DND-41 (cell line): Measurements from ENCODE around the gene ZNF571.

Experiments
- ATAC-seq: fragments of 200-7000 bp; cut with Tn5 transposase; 3 replicates; pipeline ENCODE4 v1.9.1; 2021; ENCODE audit warnings: low read depth; ENCODE audit not compliant: insufficient read depth
- DNase-seq: peaks from one replicate; pipeline ENCODE4 v3.0.0-alpha.2; 2020
- H2AFZ ChIP-seq: 2 replicates; pipeline ENCODE4 v1.6.0; 2012; ENCODE audit warnings: low read depth, low read length
- H3K27ac ChIP-seq: 2 replicates; pipeline ENCODE4 v1.5.1; 2012; ENCODE audit warnings: low read length, inconsistent platforms
- H3K27me3 ChIP-seq: fragments of 200-600 bp; sonication (generic); 2 replicates; pipeline ENCODE4 v1.6.0; 2012; ENCODE audit warnings: low read length, mild to moderate bottlenecking, inconsistent platforms; ENCODE audit not compliant: insufficient read depth, poor library complexity
- H3K36me3 ChIP-seq: 2 replicates; pipeline ENCODE4 v1.5.1; 2012; ENCODE audit warnings: low read length, inconsistent platforms; ENCODE audit not compliant: insufficient read depth
- H3K4me1 ChIP-seq: 2 replicates; pipeline ENCODE4 v1.5.1; 2012; ENCODE audit warnings: mild to moderate bottlenecking, low read length; ENCODE audit not compliant: insufficient read depth
- H3K4me2 ChIP-seq: 2 replicates; pipeline ENCODE4 v1.6.0; 2012; ENCODE audit warnings: mild to moderate bottlenecking, moderate library complexity, low read length, inconsistent platforms; ENCODE audit not compliant: insufficient read depth
- H3K4me3 ChIP-seq, 2 experiments: fragments of 200-600 bp in 1 of 2; shearing (Covaris generic) in 1 of 2; 2 replicates each; pipeline ENCODE4 v1.5.1; 2012 to 2016; ENCODE audit warnings: inconsistent platforms in 2 of 2, low read length in 2 of 2, mild to moderate bottlenecking in 2 of 2, low read depth in 1 of 2, moderate library complexity in 1 of 2
- H3K79me2 ChIP-seq: 2 replicates; pipeline ENCODE4 v1.6.0; 2012; ENCODE audit warnings: low read length, inconsistent platforms; ENCODE audit not compliant: insufficient read depth
- H3K9ac ChIP-seq: 2 replicates; pipeline ENCODE4 v1.6.0; 2012; ENCODE audit warnings: low read depth, mild to moderate bottlenecking, inconsistent platforms, low read length, moderate library complexity
- H3K9me3 ChIP-seq: 2 replicates; pipeline ENCODE4 v1.5.1; 2012; ENCODE audit warnings: low read length, moderate library complexity, mild to moderate bottlenecking, inconsistent platforms; ENCODE audit not compliant: insufficient read depth, severe bottlenecking
- H4K20me1 ChIP-seq: 2 replicates; pipeline ENCODE4 v1.6.0; 2012; ENCODE audit warnings: low read length; ENCODE audit not compliant: insufficient read depth
- CTCF ChIP-seq: IDR thresholded peaks from 2 replicates; pipeline ENCODE4 v1.5.1; 2012; ENCODE audit warnings: borderline replicate concordance, low read length, moderate library complexity, mild to moderate bottlenecking; ENCODE audit not compliant: poor library complexity, severe bottlenecking; ENCODE audit errors: extremely low read depth
- EZH2 ChIP-seq: IDR thresholded peaks from 3 replicates; pipeline ENCODE4 v1.6.1; 2012; ENCODE audit warnings: borderline replicate concordance, low read depth, mild to moderate bottlenecking, moderate library complexity, low read length, inconsistent platforms; ENCODE audit not compliant: severe bottlenecking

The ZNF571 gene

GRCh38 chr19:37593996-37594303, 642 bp downstream of the ZNF571 start:
- ATAC-seq (no peak), DNase-seq (no peak)
- H3K4me3 ChIP-seq = peak overlapping the region; percentile 82 to 93
- peak overlapping the region; percentile 96 for H3K4me2 ChIP-seq
- no peak for TF ChIP-seq EZH2
- no peak for TF ChIP-seq CTCF
- H3K27ac ChIP-seq = peak overlapping the region; percentile 73
- H3K79me2 ChIP-seq = peaks cover 21% of the 10 kb centered on the region
- peak overlapping the region; percentile 61 for H3K9ac ChIP-seq
- H3K27me3 ChIP-seq = no peaks in the 10 kb centered on the region
- H3K4me1 ChIP-seq = peaks cover 24% of the 10 kb centered on the region
- no peaks in the 10 kb centered on the region for H4K20me1 ChIP-seq
- peak overlapping the region; percentile 95 for H2AFZ ChIP-seq
- peaks cover 8% of the 10 kb centered on the region; the same call in 1 of the 2 replicates for H3K36me3 ChIP-seq
- H3K9me3 ChIP-seq = peaks cover 7% of the 10 kb centered on the region

GRCh38 chr19:37583340-37583739, 11.3 kb downstream of the ZNF571 start:
- TF ChIP-seq EZH2 (no peak), CTCF (peak; percentile 21)
- H3K36me3 ChIP-seq = peaks cover 82% of the 10 kb centered on the region
- H3K9me3 ChIP-seq = peaks cover 65% of the 10 kb centered on the region

GRCh38 chr19:37572203-37572602, 22.4 kb downstream of the ZNF571 start:
- H3K4me2 ChIP-seq = no peak overlapping the region
- H3K4me3 ChIP-seq = no peak overlapping the region
- H4K20me1 ChIP-seq = no peaks in the 10 kb centered on the region
- peaks cover 43% of the 10 kb centered on the region for H3K9me3 ChIP-seq
- no peaks in the 10 kb centered on the region for H3K4me1 ChIP-seq
- peaks cover 27% of the 10 kb centered on the region for H3K36me3 ChIP-seq
- no peak for ATAC-seq
- no peak overlapping the region for H3K9ac ChIP-seq
- no peak overlapping the region for H3K27ac ChIP-seq
- DNase-seq = no peak
- TF ChIP-seq CTCF (no peak), EZH2 (no peak)
- H2AFZ ChIP-seq = no peak overlapping the region
- H3K27me3 ChIP-seq = no peaks in the 10 kb centered on the region
- H3K79me2 ChIP-seq = peaks cover 5% of the 10 kb centered on the region; the same call in 1 of the 2 replicates

More at GRCh38 chr19:37583340-37583739, 11.3 kb downstream of the ZNF571 start:
- H3K4me2 ChIP-seq = no peak overlapping the region
- H3K27me3 ChIP-seq = no peaks in the 10 kb centered on the region
- H3K4me1 ChIP-seq = no peaks in the 10 kb centered on the region
- DNase-seq = no peak
- no peak overlapping the region for H2AFZ ChIP-seq
- H3K79me2 ChIP-seq = peaks cover 9% of the 10 kb centered on the region; the same call in 1 of the 2 replicates
- no peaks in the 10 kb centered on the region for H4K20me1 ChIP-seq
- ATAC-seq = no peak
- no peak overlapping the region for H3K27ac ChIP-seq
- no peak overlapping the region for H3K4me3 ChIP-seq
- H3K9ac ChIP-seq = no peak overlapping the region

- H3K27me3 ChIP-seq = no peaks in the 10 kb centered on the region
- H3K4me3 ChIP-seq = no peak overlapping the region
- no peak overlapping the region for H3K9ac ChIP-seq
- DNase-seq = no peak
- H3K4me2 ChIP-seq = no peak overlapping the region
- no peak for ATAC-seq
- H3K36me3 ChIP-seq = peaks cover 42% of the 10 kb centered on the region
- no peaks in the 10 kb centered on the region for H4K20me1 ChIP-seq
- H3K79me2 ChIP-seq = no peaks in the 10 kb centered on the region; the same call in 1 of the 2 replicates
- no peaks in the 10 kb centered on the region for H3K4me1 ChIP-seq
- H3K9me3 ChIP-seq = peaks cover 89% of the 10 kb centered on the region
- H3K27ac ChIP-seq = no peak overlapping the region
- TF ChIP-seq EZH2 (no peak), CTCF (no peak)
- no peak overlapping the region for H2AFZ ChIP-seq
Observed at GRCh38 chr19:37565370-37565669, 29.3 kb downstream of the ZNF571 start.
